Neural cell (in vitro differentiated cells): ENCODE data around the gene FAM229A. TPM values are rescaled to one million over a fixed set of nuclear protein-coding genes. Genes with fewer than 3 reads are reported as not detected.

ENCODE experiments used
- H2AFZ ChIP-seq: fragments of 200-600, 300-800 bp; sonication (generic), shearing (Covaris generic); 2 replicates; pipeline ENCODE4 v1.6.0; 2014; ENCODE audit warnings: low read depth, mild to moderate bottlenecking, antibody characterized with exemption, low read length, moderate library complexity
- H3F3A ChIP-seq: fragments of 200-600 bp; shearing (Covaris generic); 2 replicates; pipeline ENCODE4 v1.6.1; 2016; ENCODE audit warnings: mild to moderate bottlenecking, moderate library complexity, mixed read lengths, antibody characterized with exemption, low read length; ENCODE audit not compliant: insufficient read depth, poor library complexity, severe bottlenecking
- H3K27ac ChIP-seq: fragments of 200-600, 300-800 bp; sonication (generic), shearing (Covaris generic); 2 replicates; pipeline ENCODE4 v1.5.1; 2014; ENCODE audit warnings: mild to moderate bottlenecking, low read length, moderate library complexity
- H3K27me3 ChIP-seq: fragments of 300-800, 200-600 bp; sonication (generic), shearing (Covaris generic); 2 replicates; pipeline ENCODE4 v1.6.0; 2014; ENCODE audit warnings: mild to moderate bottlenecking, low read depth, low read length, moderate library complexity; ENCODE audit not compliant: insufficient read depth
- H3K36me3 ChIP-seq: fragments of 300-800, 200-600 bp; sonication (generic), shearing (Covaris generic); 2 replicates; pipeline ENCODE4 v1.5.1; 2014; ENCODE audit warnings: mild to moderate bottlenecking, antibody characterized with exemption, low read length, moderate library complexity; ENCODE audit not compliant: insufficient read depth
- H3K4me2 ChIP-seq: fragments of 300-800, 200-600 bp; sonication (generic), shearing (Covaris generic); 2 replicates; pipeline ENCODE4 v1.6.0; 2014; ENCODE audit warnings: mild to moderate bottlenecking, low read length
- H3K4me3 ChIP-seq: fragments of 300-800, 200-600 bp; sonication (generic), shearing (Covaris generic); 2 replicates; pipeline ENCODE4 v1.5.1; 2014; ENCODE audit warnings: mild to moderate bottlenecking, low read length, moderate library complexity
- H3K79me2 ChIP-seq: fragments of 200-600 bp; shearing (Covaris generic); replicated peaks from 2 replicates; pipeline ENCODE4 v1.6.0; 2014; ENCODE audit warnings: mild to moderate bottlenecking, low read length, moderate library complexity; ENCODE audit not compliant: insufficient read depth
- H3K9ac ChIP-seq: fragments of 300-800, 200-600 bp; sonication (generic), shearing (Covaris generic); 2 replicates; pipeline ENCODE4 v1.6.1; 2016; ENCODE audit warnings: mild to moderate bottlenecking, low read length, mixed read lengths
- H3K9me2 ChIP-seq: fragments of 200-600 bp; shearing (Covaris generic); 2 replicates; pipeline ENCODE4 v1.6.1; 2016; ENCODE audit warnings: mild to moderate bottlenecking, low read length, mixed read lengths; ENCODE audit not compliant: insufficient read depth
- H3K9me3 ChIP-seq: fragments of 200-600, 300-800 bp; sonication (generic), shearing (Covaris generic); 2 replicates; pipeline ENCODE4 v1.6.1; 2016; ENCODE audit warnings: mild to moderate bottlenecking, mixed run types, low read length, moderate library complexity, mixed read lengths
- H4K20me1 ChIP-seq: fragments of 200-600 bp; shearing (Covaris generic); 2 replicates; pipeline ENCODE4 v1.6.1; 2016; ENCODE audit warnings: mild to moderate bottlenecking, mixed run types; ENCODE audit not compliant: insufficient read depth
- CTCF ChIP-seq: fragments of 450-650 bp; IDR thresholded peaks from 2 replicates; pipeline ENCODE4 v1.5.1; 2014; ENCODE audit warnings: antibody characterized with exemption, mild to moderate bottlenecking, moderate library complexity; ENCODE audit not compliant: poor library complexity, severe bottlenecking
- EP300 ChIP-seq: fragments of 450-650 bp; conservative IDR thresholded peaks from 2 replicates; pipeline ENCODE4 v1.6.1; 2014; ENCODE audit warnings: antibody characterized with exemption, mild to moderate bottlenecking, moderate library complexity; ENCODE audit not compliant: poor library complexity, severe bottlenecking
- EZH2 ChIP-seq: fragments of 200-600, 300-800 bp; shearing (Covaris generic), sonication (generic); IDR thresholded peaks from 2 replicates; pipeline ENCODE4 v1.6.1; 2014; ENCODE audit warnings: antibody characterized with exemption, low read length, borderline replicate concordance, mild to moderate bottlenecking; ENCODE audit not compliant: insufficient read depth, poor library complexity, severe bottlenecking
- MXI1 ChIP-seq: fragments of 450-650 bp; conservative IDR thresholded peaks from 2 replicates; pipeline ENCODE4 v1.6.1; 2014; ENCODE audit warnings: antibody characterized with exemption, mild to moderate bottlenecking; ENCODE audit not compliant: poor library complexity, severe bottlenecking
- POLR2AphosphoS5 ChIP-seq: IDR thresholded peaks from 2 replicates; pipeline ENCODE4 v1.6.1; 2012
- RAD21 ChIP-seq: fragments of 450-650 bp; conservative IDR thresholded peaks from 2 replicates; pipeline ENCODE4 v1.6.1; 2014; ENCODE audit warnings: antibody characterized with exemption, mild to moderate bottlenecking, moderate library complexity
- REST ChIP-seq: IDR thresholded peaks from 2 replicates; pipeline ENCODE4 v1.6.1; 2012; ENCODE audit warnings: borderline replicate concordance
- SMC3 ChIP-seq: fragments of 450-650 bp; conservative IDR thresholded peaks from 2 replicates; pipeline ENCODE4 v1.6.1; 2014; ENCODE audit warnings: antibody characterized with exemption, mild to moderate bottlenecking, moderate library complexity; ENCODE audit not compliant: poor library complexity
- TAF1 ChIP-seq: IDR thresholded peaks from 2 replicates; pipeline ENCODE4 v1.6.1; 2012; ENCODE audit warnings: low read depth
- polyA plus RNA-seq: library from polyadenylated mRNA; depleted of rRNA; stranded (reverse); fragments of >200 nt; gene quantifications from 2 replicates; pipeline ENCODE4 v1.2.3, GENCODE V29; 2014

FAM229A gene
- polyA plus RNA-seq, 1 donor from 2014 or later: 6.1 TPM

GRCh38 chr1:32404946-32405345, 42.7 kb upstream of the FAM229A start:
- no peaks in the 10 kb centered on the region for H3K27me3 ChIP-seq

GRCh38 chr1:32400876-32401631, 38.8 kb upstream of the FAM229A start:
- no peaks in the 10 kb centered on the region for H3K9me3 ChIP-seq
- no peak overlapping the region for H3K4me3 ChIP-seq
- peaks cover 9% of the 10 kb centered on the region for H3K79me2 ChIP-seq
- H3K36me3 ChIP-seq: no peaks in the 10 kb centered on the region
- no peaks in the 10 kb centered on the region for H3K27me3 ChIP-seq
- no peaks in the 10 kb centered on the region for H3F3A ChIP-seq
- no peaks in the 10 kb centered on the region for H4K20me1 ChIP-seq
- no peak overlapping the region for H3K27ac ChIP-seq
- no peak overlapping the region for H3K9ac ChIP-seq
- H3K9me2 ChIP-seq: no peaks in the 10 kb centered on the region
- no peak overlapping the region for H3K4me2 ChIP-seq
- no peak overlapping the region for H2AFZ ChIP-seq
- TF ChIP-seq CTCF: peak; percentile 95
- no peak for TF ChIP-seq EZH2
- TF ChIP-seq SMC3: peak; percentile 94
- TF ChIP-seq REST: peak; percentile 32
- TF ChIP-seq EP300: peak; percentile 15

More at GRCh38 chr1:32404946-32405345, 42.7 kb upstream of the FAM229A start:
- Histone ChIP-seq H3K9me2 (no peaks in the 10 kb centered on the region), H3K36me3 (no peaks in the 10 kb centered on the region), H3K79me2 (no peaks in the 10 kb centered on the region), H3K9ac (no peak overlapping the region), H2AFZ (no peak overlapping the region), H3K9me3 (no peaks in the 10 kb centered on the region), H3K4me3 (no peak overlapping the region), H4K20me1 (no peaks in the 10 kb centered on the region), H3K4me2 (no peak overlapping the region), H3K27ac (no peak overlapping the region), H3F3A (no peaks in the 10 kb centered on the region)
- TF ChIP-seq REST: no peak
- TF ChIP-seq MXI1: no peak
- no peak for TF ChIP-seq RAD21
- TF ChIP-seq EP300: no peak
- TF ChIP-seq CTCF: no peak
- TF ChIP-seq TAF1: no peak
- TF ChIP-seq POLR2AphosphoS5: no peak
